Upper lobe of right lung (tissue), 1 donor: ENCODE results near the gene KAT6B. TPM values are rescaled to one million over a fixed set of nuclear protein-coding genes. Genes with fewer than 3 reads are reported as not detected.

ENCODE experiments used
- ATAC-seq: fragments of 200-7000 bp; cut with Tn5 transposase; one replicate; pipeline ENCODE4 v1.9.1; 2020; ENCODE audit warnings: mild to moderate bottlenecking, moderate library complexity
- DNase-seq: peaks from one replicate; pipeline ENCODE4 v3.0.0-alpha.2; 2020
- H3K27ac ChIP-seq: fragments of 200-600 bp; one replicate; pipeline ENCODE4 v1.8.0; 2022
- H3K27me3 ChIP-seq: fragments of 200-600 bp; one replicate; pipeline ENCODE4 v1.8.0; 2022; ENCODE audit warnings: mild to moderate bottlenecking
- H3K36me3 ChIP-seq: fragments of 200-600 bp; one replicate; pipeline ENCODE4 v1.8.0; 2022
- H3K4me1 ChIP-seq: fragments of 200-600 bp; one replicate; pipeline ENCODE4 v1.8.0; 2022
- H3K4me3 ChIP-seq: fragments of 200-600 bp; one replicate; pipeline ENCODE4 v1.8.0; 2022; ENCODE audit warnings: mild to moderate bottlenecking
- H3K9me3 ChIP-seq: fragments of 200-600 bp; one replicate; pipeline ENCODE4 v1.8.0; 2022
- CTCF ChIP-seq: fragments of 200-600 bp; IDR thresholded peaks from one replicate; pipeline ENCODE4 v1.8.0; 2022; ENCODE audit warnings: antibody characterized with exemption
- intact Hi-C: fragments of 100-400 bp; cut with DNase I; formaldehyde crosslinking; loops from one replicate; pipeline ENCODE4 v1.11.0; 2022
- total RNA-seq: library from RNA; stranded (reverse); fragmentation: NEBNext Ultra II Directional; extraction: Animal tissue kit (Norgen Biotek cat#: 25700); gene quantifications from one replicate; pipeline ENCODE4 v1.2.1, GENCODE V29; 2021
- donor health status: DM: no; HTN: yes; CAD: no; lungs with severe emphysema.

KAT6B gene
- total RNA-seq, 1 donor from 2014 or later, result 45.4 TPM

GRCh38 chr10:74808501-74808900, 17.9 kb upstream of the KAT6B start:
- no peak for TF ChIP-seq CTCF
- intact Hi-C loops, result no loop called here
- no peak for ATAC-seq
- Histone ChIP-seq H3K36me3 (no peaks in the 10 kb centered on the region), H3K4me1 (no peaks in the 10 kb centered on the region), H3K27ac (no peak overlapping the region), H3K27me3 (no peaks in the 10 kb centered on the region), H3K4me3 (no peak overlapping the region), H3K9me3 (no peaks in the 10 kb centered on the region)
- DNase-seq, result no peak

- Histone ChIP-seq H3K4me3 (no peak overlapping the region), H3K27ac (no peak overlapping the region), H3K36me3 (no peaks in the 10 kb centered on the region), H3K4me1 (no peaks in the 10 kb centered on the region), H3K27me3 (no peaks in the 10 kb centered on the region), H3K9me3 (no peaks in the 10 kb centered on the region)
- intact Hi-C loops, result no loop called here
- ATAC-seq (no peak), DNase-seq (no peak)
- TF ChIP-seq CTCF, result no peak
Observed at GRCh38 chr10:74810087-74810486, 16.3 kb upstream of the KAT6B start.

- Histone ChIP-seq H3K4me1 (no peaks in the 10 kb centered on the region), H3K4me3 (no peak overlapping the region), H3K27me3 (no peaks in the 10 kb centered on the region), H3K27ac (no peak overlapping the region), H3K9me3 (peaks cover 4% of the 10 kb centered on the region), H3K36me3 (no peaks in the 10 kb centered on the region)
- no peak for TF ChIP-seq CTCF
- DNase-seq (no peak), ATAC-seq (no peak)
- intact Hi-C loops, result no loop called here
Observed at GRCh38 chr10:74813381-74814259, 12.8 kb upstream of the KAT6B start.

- no peak for TF ChIP-seq CTCF
- DNase-seq (no peak), ATAC-seq (no peak)
- no peak overlapping the region for H3K4me3 ChIP-seq
- no peaks in the 10 kb centered on the region for H3K27me3 ChIP-seq
- H3K4me1 ChIP-seq, result no peaks in the 10 kb centered on the region
- no peak overlapping the region for H3K27ac ChIP-seq
- intact Hi-C loops, result no loop called here
- no peaks in the 10 kb centered on the region for H3K36me3 ChIP-seq
- H3K9me3 ChIP-seq, result peaks cover 4% of the 10 kb centered on the region
Observed at GRCh38 chr10:74814797-74815196, 11.6 kb upstream of the KAT6B start.

GRCh38 chr10:74816824-74817498, 9.4 kb upstream of the KAT6B start:
- no peaks in the 10 kb centered on the region for H3K36me3 ChIP-seq
- TF ChIP-seq CTCF, result no peak
- intact Hi-C loops, result no loop called here
- peaks cover 4% of the 10 kb centered on the region for H3K9me3 ChIP-seq
- no peaks in the 10 kb centered on the region for H3K27me3 ChIP-seq
- H3K4me1 ChIP-seq, result peaks cover 7% of the 10 kb centered on the region
- no peak overlapping the region for H3K27ac ChIP-seq
- DNase-seq (no peak), ATAC-seq (no peak)
- H3K4me3 ChIP-seq, result no peak overlapping the region
